ENCODE measurements around the gene FUBP3.

DNA sequence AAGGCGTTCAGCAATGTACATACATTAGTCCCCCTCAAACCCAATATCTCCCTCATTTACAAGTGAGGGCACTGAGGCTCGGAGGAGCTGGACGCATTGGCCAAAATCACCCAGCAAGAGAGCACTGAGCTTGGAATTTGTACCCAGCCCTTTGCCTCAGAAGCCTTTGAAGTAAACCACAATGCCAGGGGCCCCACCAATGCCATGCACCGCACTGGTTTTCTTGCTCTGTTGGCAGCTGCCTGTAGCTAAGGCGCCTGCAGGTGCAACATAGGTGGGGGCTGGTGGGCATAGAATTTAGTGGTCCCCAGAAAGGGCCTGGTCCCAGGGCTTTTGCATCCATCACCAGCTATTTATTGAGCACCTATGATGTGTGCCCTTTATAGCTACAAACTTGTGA lies 37.3 kb upstream of the FUBP3 start:
- TF ChIP-seq, protein P1, sequence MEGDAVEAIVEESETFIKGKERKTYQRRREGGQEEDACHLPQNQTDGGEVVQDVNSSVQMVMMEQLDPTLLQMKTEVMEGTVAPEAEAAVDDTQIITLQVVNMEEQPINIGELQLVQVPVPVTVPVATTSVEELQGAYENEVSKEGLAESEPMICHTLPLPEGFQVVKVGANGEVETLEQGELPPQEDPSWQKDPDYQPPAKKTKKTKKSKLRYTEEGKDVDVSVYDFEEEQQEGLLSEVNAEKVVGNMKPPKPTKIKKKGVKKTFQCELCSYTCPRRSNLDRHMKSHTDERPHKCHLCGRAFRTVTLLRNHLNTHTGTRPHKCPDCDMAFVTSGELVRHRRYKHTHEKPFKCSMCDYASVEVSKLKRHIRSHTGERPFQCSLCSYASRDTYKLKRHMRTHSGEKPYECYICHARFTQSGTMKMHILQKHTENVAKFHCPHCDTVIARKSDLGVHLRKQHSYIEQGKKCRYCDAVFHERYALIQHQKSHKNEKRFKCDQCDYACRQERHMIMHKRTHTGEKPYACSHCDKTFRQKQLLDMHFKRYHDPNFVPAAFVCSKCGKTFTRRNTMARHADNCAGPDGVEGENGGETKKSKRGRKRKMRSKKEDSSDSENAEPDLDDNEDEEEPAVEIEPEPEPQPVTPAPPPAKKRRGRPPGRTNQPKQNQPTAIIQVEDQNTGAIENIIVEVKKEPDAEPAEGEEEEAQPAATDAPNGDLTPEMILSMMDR (conservative IDR thresholded peaks at IDR 0.05; ENCODE audit: low read length): no peak
- no peak for TF ChIP-seq EZH2phosphoT487 (IDR thresholded peaks at IDR 0.05; ENCODE audit: borderline replicate concordance)
